GM12801 (cell line): ENCODE data around the gene OVCA2.

Experiments
- CTCF ChIP-seq: IDR thresholded peaks from one replicate; pipeline ENCODE4 v1.5.1; 2011; ENCODE audit warnings: control low read depth; ENCODE audit not compliant: insufficient read length; ENCODE audit errors: extremely low read depth

The OVCA2 gene

GRCh38 chr17:2037155-2037554, 4.7 kb upstream of the OVCA2 start:
- TF ChIP-seq CTCF, result no peak

- TF ChIP-seq CTCF, result no peak
These were observed 1.5 kb upstream of the OVCA2 start for GRCh38 chr17:2040219-2040827.

- TF ChIP-seq CTCF, result no peak
These were observed 771 bp upstream of the OVCA2 start for GRCh38 chr17:2040942-2041560.

GRCh38 chr17:2042390-2042847, 597 bp downstream of the OVCA2 start:
- TF ChIP-seq CTCF, result no peak

GRCh38 chr17:2042933-2043332, 1.1 kb downstream of the OVCA2 start:
- no peak for TF ChIP-seq CTCF

- TF ChIP-seq CTCF, result no peak
These were observed 2.0 kb downstream of the OVCA2 start for GRCh38 chr17:2043785-2044184.

- TF ChIP-seq CTCF, result no peak
These were observed 2.6 kb downstream of the OVCA2 start for GRCh38 chr17:2044263-2044894.
